ENCODE results near the gene AKAP1.

GRCh38 chr17:57073626-57074025 is 11.4 kb upstream of the AKAP1 start:
- TF ChIP-seq EZH2phosphoT487 (IDR thresholded peaks at IDR 0.05; ENCODE audit: insufficient read depth, low read depth) (no peak), EZH2 (IDR thresholded peaks at IDR 0.05; ENCODE audit: insufficient read depth, poor library complexity, severe bottlenecking) (no peak)
